ENCODE results near the gene ATP9B.

DNA sequence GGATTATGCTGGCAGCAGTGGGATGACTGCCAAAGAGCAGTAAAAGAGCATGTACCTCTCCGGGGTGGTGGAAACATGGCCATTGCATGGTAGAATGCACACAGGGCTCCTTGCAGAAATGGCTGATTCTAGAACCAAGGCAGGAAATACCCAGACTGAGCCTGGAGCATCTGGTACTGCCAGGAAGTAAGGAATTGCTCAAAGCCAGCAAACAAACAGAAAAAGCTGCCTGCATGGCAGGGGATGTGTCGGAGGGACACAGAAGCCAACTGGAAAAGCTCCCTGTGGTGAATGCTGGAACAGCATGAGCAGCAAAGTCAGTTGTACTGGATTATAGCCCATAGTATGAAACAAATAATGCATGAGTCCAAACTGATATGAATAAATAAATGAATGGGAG lies 248.5 kb downstream of the ATP9B start:
- TF ChIP-seq EZH2 (IDR thresholded peaks at IDR 0.05; ENCODE audit: low read depth): no peak
- TF ChIP-seq, protein P1, sequence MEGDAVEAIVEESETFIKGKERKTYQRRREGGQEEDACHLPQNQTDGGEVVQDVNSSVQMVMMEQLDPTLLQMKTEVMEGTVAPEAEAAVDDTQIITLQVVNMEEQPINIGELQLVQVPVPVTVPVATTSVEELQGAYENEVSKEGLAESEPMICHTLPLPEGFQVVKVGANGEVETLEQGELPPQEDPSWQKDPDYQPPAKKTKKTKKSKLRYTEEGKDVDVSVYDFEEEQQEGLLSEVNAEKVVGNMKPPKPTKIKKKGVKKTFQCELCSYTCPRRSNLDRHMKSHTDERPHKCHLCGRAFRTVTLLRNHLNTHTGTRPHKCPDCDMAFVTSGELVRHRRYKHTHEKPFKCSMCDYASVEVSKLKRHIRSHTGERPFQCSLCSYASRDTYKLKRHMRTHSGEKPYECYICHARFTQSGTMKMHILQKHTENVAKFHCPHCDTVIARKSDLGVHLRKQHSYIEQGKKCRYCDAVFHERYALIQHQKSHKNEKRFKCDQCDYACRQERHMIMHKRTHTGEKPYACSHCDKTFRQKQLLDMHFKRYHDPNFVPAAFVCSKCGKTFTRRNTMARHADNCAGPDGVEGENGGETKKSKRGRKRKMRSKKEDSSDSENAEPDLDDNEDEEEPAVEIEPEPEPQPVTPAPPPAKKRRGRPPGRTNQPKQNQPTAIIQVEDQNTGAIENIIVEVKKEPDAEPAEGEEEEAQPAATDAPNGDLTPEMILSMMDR (conservative IDR thresholded peaks at IDR 0.05): no peak; the same call in 1 of the 2 replicates

All from PC-9 (cell line).